BJ (cell line): Measurements from ENCODE around the gene CAT. TPM values are rescaled to one million over a fixed set of nuclear protein-coding genes. Genes with fewer than 3 reads are reported as not detected.

ENCODE experiments used
- CTCF ChIA-PET: fragments of 350-600 bp; formaldehyde crosslinking; extraction: SDS; loops from one replicate; lab custom pipeline; 2021; ENCODE audit warnings: antibody characterized with exemption, inconsistent platforms; lab: Yijun Ruan, JAX
- POLR2A ChIA-PET: fragments of 300-600 bp; sonication (Branson Sonifier 250); formaldehyde crosslinking; extraction: SDS; loops from one replicate; lab custom pipeline; 2021; ENCODE audit warnings: antibody characterized with exemption; lab: Charles Lee
- DNase-seq: peaks from one replicate; pipeline ENCODE4 v3.0.0-alpha.2; 2011; ENCODE audit warnings: low read depth
- H3K27me3 ChIP-seq: 2 replicates; pipeline ENCODE4 v1.6.0; 2011; ENCODE audit warnings: low read length; ENCODE audit not compliant: control insufficient read depth, insufficient read depth
- H3K36me3 ChIP-seq: 2 replicates; pipeline ENCODE4 v1.5.1; 2011; ENCODE audit warnings: low read length; ENCODE audit not compliant: control insufficient read depth, insufficient read depth
- H3K4me3 ChIP-seq: 2 replicates; pipeline ENCODE4 v1.5.1; 2011; ENCODE audit warnings: low read depth, mild to moderate bottlenecking, control low read depth, low read length
- CTCF ChIP-seq: IDR thresholded peaks from 2 replicates; pipeline ENCODE4 v1.5.1; 2011; ENCODE audit warnings: low read depth, mild to moderate bottlenecking, control low read depth, inconsistent platforms, low read length, moderate library complexity; ENCODE audit not compliant: insufficient read depth
- polyA plus RNA-seq: library from polyadenylated mRNA; depleted of rRNA; stranded (reverse); fragments of >200 nt; gene quantifications from 2 replicates; pipeline ENCODE4 v1.2.3, GENCODE V29; 2011

The CAT gene
- polyA plus RNA-seq, 1 experiment = 101 TPM

- ChIA-PET POLR2A (interaction anchor here (0.7 kb wide), 1 partner anchor 640 kb away, joined by 6 read pairs; no protein-coding TSS in a partner anchor), CTCF (interaction anchor here (0.8 to 3.9 kb wide), 7 partner anchors 10 to 326 kb away, joined by 3 to 18 read pairs (median 5); no protein-coding TSS in a partner anchor)
- Histone ChIP-seq H3K36me3 (peaks cover 23% of the 10 kb centered on the region), H3K4me3 (no peak overlapping the region), H3K27me3 (no peaks in the 10 kb centered on the region)
- no peak for DNase-seq
- no peak for TF ChIP-seq CTCF
Measured at GRCh38 chr11:34466802-34467488, 28.2 kb downstream of the CAT start.

GRCh38 chr11:34468209-34468841, 29.6 kb downstream of the CAT start:
- POLR2A ChIA-PET = interaction anchor here (0.5 kb wide), 1 partner anchor 294 kb away, joined by 9 read pairs; no protein-coding TSS in a partner anchor
- peaks cover 20% of the 10 kb centered on the region for H3K36me3 ChIP-seq
- TF ChIP-seq CTCF = peak; percentile 72

GRCh38 chr11:34473603-34474169, 35.0 kb downstream of the CAT start:
- H3K27me3 ChIP-seq = 0 out of 2 replicates have a peak, but pooled peaks cover under 1% of the 10 kb centered on the region
- peaks cover 14% of the 10 kb centered on the region for H3K36me3 ChIP-seq
- no peak for TF ChIP-seq CTCF
- no peak for DNase-seq
- ChIA-PET CTCF (no interaction called here), POLR2A (no interaction called here)
- H3K4me3 ChIP-seq = no peak overlapping the region

More at GRCh38 chr11:34468209-34468841, 29.6 kb downstream of the CAT start:
- Histone ChIP-seq H3K27me3 (no peaks in the 10 kb centered on the region), H3K4me3 (no peak overlapping the region)
- CTCF ChIA-PET = interaction anchor here (0.6 to 3.9 kb wide), 19 partner anchors 9 to 1048 kb away, joined by 3 to 18 read pairs (median 4); partner anchors contain the start of gene ABTB2
- DNase-seq = no peak

GRCh38 chr11:34475656-34476055, 36.9 kb downstream of the CAT start:
- H3K4me3 ChIP-seq = no peak overlapping the region
- ChIA-PET POLR2A (no interaction called here), CTCF (interaction anchor here (1.0 kb wide), 1 partner anchor 17 kb away, joined by 4 read pairs; no protein-coding TSS in a partner anchor)
- H3K27me3 ChIP-seq = 0 out of 2 replicates have a peak, but pooled peaks cover 2% of the 10 kb centered on the region
- DNase-seq = no peak
- no peak for TF ChIP-seq CTCF
- peaks cover 5% of the 10 kb centered on the region for H3K36me3 ChIP-seq

- peaks cover 1% of the 10 kb centered on the region; the same call in 1 of the 2 replicates for H3K36me3 ChIP-seq
- CTCF ChIA-PET = interaction anchor here (1.6 kb wide), 1 partner anchor 15 kb away, joined by 4 read pairs; no protein-coding TSS in a partner anchor
- DNase-seq = no peak
Measured at GRCh38 chr11:34476849-34477248, 38.1 kb downstream of the CAT start.

More at GRCh38 chr11:34476849-34477248, 38.1 kb downstream of the CAT start:
- TF ChIP-seq CTCF = no peak
- 0 out of 2 replicates have a peak, but pooled peaks cover 2% of the 10 kb centered on the region for H3K27me3 ChIP-seq
- H3K4me3 ChIP-seq = no peak overlapping the region
- POLR2A ChIA-PET = no interaction called here
